ENCODE measurements around the gene SLC25A22.

SLC25A22 gene

DNA sequence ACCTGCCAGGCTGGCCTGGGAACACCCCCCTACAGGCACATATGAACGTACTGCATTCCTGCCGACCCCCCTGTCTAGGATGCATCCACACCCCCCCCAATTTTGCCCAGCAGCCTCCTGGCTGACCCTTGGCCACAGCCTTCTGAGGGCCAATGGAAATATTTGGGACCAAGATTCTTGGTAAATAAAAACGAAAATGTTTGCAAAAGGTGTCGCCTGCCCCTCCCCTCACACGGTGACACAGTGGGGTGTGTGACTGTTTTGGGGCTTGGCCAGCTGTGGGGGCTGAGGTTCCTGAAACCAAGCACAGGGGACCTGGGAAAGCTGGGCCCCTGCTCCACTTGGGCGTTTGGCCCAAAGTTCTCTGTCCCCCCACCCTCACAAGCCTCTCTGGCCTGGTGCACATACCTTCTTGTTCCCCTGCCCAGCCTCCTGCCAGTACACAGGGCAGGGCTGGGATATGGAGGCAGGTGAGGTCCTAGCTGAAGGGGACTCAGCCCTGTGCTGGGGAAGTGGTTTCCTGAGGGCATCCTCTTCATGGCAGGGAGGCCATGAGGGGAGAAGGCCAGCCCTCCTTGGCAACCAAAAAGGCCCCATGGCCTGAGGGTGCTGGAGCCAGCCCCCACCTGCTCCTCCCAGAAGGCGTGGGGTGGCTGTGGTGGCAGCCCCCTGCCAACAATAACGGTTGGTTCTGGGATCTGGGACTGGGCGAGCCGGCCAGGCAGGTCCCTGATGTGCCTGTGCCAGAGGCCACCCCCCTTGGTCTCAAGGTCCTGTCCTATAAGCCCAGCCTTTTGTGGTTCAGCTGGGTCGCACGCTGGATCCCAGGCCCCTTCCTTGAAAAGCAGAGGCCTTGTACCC, 27.5 kb upstream of the SLC25A22 start:
- Mint-ChIP-seq H3K9me3 (no peaks in the 10 kb centered on the region), H3K27ac (no peak overlapping the region), H3K4me1 (peaks cover 26% of the 10 kb centered on the region), H3K27me3 (ENCODE audit: low read depth, poor library complexity) (peaks cover 53% of the 10 kb centered on the region), H3K4me3 (no peak overlapping the region), H3K36me3 (ENCODE audit: low read depth) (peaks cover 14% of the 10 kb centered on the region)
- no peak for DNase-seq
- TF ChIP-seq CTCF (IDR thresholded peaks at IDR 0.05), result no peak

DNA sequence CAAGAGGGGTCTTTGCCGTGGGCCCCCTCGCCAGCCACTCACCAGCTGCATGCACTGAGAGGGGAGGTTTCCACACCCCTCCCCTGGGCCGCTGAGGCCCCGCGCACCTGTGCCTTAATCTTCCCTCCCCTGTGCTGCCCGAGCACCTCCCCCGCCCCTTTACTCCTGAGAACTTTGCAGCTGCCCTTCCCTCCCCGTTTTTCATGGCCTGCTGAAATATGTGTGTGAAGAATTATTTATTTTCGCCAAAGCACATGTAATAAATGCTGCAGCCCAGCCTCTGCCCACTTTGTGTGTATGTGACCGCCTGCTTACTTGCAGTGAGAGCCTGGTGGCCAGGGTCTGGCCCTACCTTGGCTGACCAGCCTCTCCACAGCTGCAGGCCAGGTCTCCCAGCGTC, 26.9 kb upstream of the SLC25A22 start:
- Mint-ChIP-seq H3K4me3 (no peak overlapping the region), H3K9me3 (no peaks in the 10 kb centered on the region), H3K27ac (no peak overlapping the region), H3K36me3 (ENCODE audit: low read depth) (peaks cover 14% of the 10 kb centered on the region), H3K4me1 (peaks cover 26% of the 10 kb centered on the region), H3K27me3 (ENCODE audit: low read depth, poor library complexity) (peaks cover 47% of the 10 kb centered on the region)
- no peak for TF ChIP-seq CTCF (IDR thresholded peaks at IDR 0.05)
- no peak for DNase-seq

GRCh38 chr11:824292-824880, 26.3 kb upstream of the SLC25A22 start:
- H3K27me3 Mint-ChIP-seq (ENCODE audit: low read depth, poor library complexity), result peaks cover 41% of the 10 kb centered on the region
- no peak for DNase-seq
- peaks cover 14% of the 10 kb centered on the region for H3K36me3 Mint-ChIP-seq (ENCODE audit: low read depth)
- no peak for TF ChIP-seq CTCF (IDR thresholded peaks at IDR 0.05)
- H3K27ac Mint-ChIP-seq, result no peak overlapping the region
- H3K9me3 Mint-ChIP-seq, result no peaks in the 10 kb centered on the region
- H3K4me3 Mint-ChIP-seq, result no peak overlapping the region
- peaks cover 25% of the 10 kb centered on the region for H3K4me1 Mint-ChIP-seq

DNA sequence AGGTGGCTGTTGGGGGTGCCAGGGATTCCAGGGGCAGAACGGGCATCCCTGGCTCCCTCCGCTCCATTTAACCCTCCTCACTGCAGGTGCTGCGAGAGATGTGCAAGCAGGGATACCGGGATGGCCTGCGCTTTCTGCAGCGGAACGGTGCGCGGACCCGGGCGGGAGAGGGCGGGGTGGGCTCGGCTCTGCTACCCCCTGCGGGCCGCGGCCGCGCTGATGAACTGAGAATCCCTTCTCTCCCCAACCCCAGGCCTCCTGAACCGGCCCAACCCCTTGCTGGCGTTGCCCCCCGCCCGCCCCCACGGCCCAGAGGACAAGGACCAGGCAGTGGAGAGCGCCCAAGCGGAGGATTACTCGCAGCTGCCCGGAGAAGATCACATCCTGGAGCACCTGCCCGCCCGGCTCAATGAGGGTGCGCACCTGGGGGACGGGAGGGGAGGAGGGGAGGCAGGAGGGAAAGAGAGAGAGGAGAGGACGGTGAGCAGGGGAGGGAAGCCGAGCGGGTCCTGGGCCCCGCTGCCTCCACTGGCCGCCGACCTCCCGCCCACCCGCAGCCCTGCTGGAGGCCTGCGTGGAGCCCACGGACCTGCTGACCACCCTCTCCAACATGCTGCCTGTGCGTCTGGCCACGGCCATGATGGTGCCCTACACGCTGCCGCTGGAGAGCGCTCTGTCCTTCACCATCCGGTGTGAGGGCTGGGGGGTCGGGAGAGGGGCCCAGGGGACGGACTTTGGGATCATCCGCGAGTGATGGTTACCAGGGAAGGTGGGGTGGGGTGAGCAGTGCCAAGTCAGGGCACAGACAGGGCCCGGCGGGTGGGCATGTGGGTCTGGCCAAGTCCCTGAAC, 25.6 kb upstream of the SLC25A22 start:
- H3K27ac Mint-ChIP-seq, result no peak overlapping the region
- no peak for DNase-seq
- peaks cover 18% of the 10 kb centered on the region for H3K4me1 Mint-ChIP-seq
- no peak overlapping the region for H3K4me3 Mint-ChIP-seq
- peaks cover 14% of the 10 kb centered on the region for H3K36me3 Mint-ChIP-seq (ENCODE audit: low read depth)
- TF ChIP-seq CTCF (IDR thresholded peaks at IDR 0.05), result no peak
- no peaks in the 10 kb centered on the region for H3K9me3 Mint-ChIP-seq
- peaks cover 34% of the 10 kb centered on the region for H3K27me3 Mint-ChIP-seq (ENCODE audit: low read depth, poor library complexity)

DNA sequence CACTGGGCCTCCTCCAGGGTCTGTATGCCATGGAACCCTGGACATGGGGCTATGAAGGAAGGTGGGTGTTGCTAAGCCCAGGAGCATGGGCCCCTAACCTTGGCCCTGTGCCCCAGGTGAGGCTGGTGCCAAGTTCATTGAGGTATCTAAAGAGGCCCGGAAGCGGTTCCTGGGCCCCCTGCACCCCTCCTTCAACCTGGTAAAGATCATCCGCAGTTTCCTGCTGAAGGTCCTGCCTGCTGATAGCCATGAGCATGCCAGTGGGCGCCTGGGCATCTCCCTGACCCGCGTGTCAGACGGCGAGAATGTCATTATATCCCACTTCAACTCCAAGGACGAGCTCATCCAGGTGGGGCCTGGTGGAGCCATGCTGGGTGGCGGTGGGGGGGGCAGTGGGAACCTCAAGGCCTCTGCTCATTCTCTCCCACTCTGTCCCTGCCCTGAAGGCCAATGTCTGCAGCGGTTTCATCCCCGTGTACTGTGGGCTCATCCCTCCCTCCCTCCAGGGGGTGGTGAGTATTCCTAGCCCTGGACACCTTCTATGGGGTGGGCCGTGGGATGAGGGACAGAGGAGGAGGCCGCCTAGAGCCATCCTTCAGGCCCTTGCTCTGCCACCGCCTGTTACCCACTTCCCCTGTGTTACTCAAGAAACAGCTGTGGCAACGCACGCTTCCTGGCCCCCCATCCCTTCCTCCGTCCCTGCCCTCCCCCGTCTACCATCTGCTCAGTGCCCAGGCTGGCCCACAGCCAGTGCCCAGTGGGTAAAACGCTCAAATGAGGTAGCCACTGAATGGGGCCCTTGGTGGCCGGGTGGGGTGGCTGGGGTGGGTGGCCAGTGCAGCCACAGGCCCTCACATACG, 23.7 kb upstream of the SLC25A22 start:
- no peak overlapping the region for H3K27ac Mint-ChIP-seq
- peaks cover 9% of the 10 kb centered on the region for H3K4me1 Mint-ChIP-seq
- no peaks in the 10 kb centered on the region for H3K9me3 Mint-ChIP-seq
- H3K36me3 Mint-ChIP-seq (ENCODE audit: low read depth), result peaks cover 14% of the 10 kb centered on the region
- H3K4me3 Mint-ChIP-seq, result peak overlapping the region; percentile 38
- TF ChIP-seq CTCF (IDR thresholded peaks at IDR 0.05), result no peak
- H3K27me3 Mint-ChIP-seq (ENCODE audit: low read depth, poor library complexity), result peaks cover 22% of the 10 kb centered on the region
- no peak for DNase-seq

Data from nephron progenitor cell (in vitro differentiated cells).